Measurements from ENCODE around the gene UQCC2. TPM values are rescaled to one million over a fixed set of nuclear protein-coding genes. Genes with fewer than 3 reads are reported as not detected.

The UQCC2 gene
- polyA plus RNA-seq, 2 donors, result 56.1 to 93.7 TPM

GRCh38 chr6:33744895-33745546 is 33.5 kb upstream of the UQCC2 start:
- H3K4me3 ChIP-seq (ENCODE audit: low read depth in 1 of 2, low read length in 2 of 2), result no peak overlapping the region

GRCh38 chr6:33744001-33744848 is 32.7 kb upstream of the UQCC2 start:
- H3K27me3 ChIP-seq (ENCODE audit: control insufficient read depth in 1 of 2, insufficient read depth in 2 of 2, low read length in 2 of 2), result no peaks in the 10 kb centered on the region
- H3K36me3 ChIP-seq (ENCODE audit: control insufficient read depth in 2 of 2, insufficient read depth in 2 of 2, low read length in 1 of 2), result no peaks in the 10 kb centered on the region
- H3K4me1 ChIP-seq (ENCODE audit: control insufficient read depth in 2 of 2, insufficient read depth in 2 of 2, low read length in 1 of 2), result peaks cover 0 to 8% of the 10 kb centered on the region in 2 donors
- H3K9me3 ChIP-seq (ENCODE audit: control insufficient read depth in 2 of 2, insufficient read depth in 1 of 2, low read depth in 1 of 2, low read length in 1 of 2), result no peaks in the 10 kb centered on the region
- 20 to 27% methylated on average over 11 of the region's 11 CpGs for WGBS, 2 donors
- peak overlapping the region; percentile 21 to 40 for H3K27ac ChIP-seq (ENCODE audit: low read depth in 2 of 2, low read length in 1 of 2)
- no peak overlapping the region for H3K4me3 ChIP-seq (ENCODE audit: low read depth in 1 of 2, low read length in 2 of 2)

More at GRCh38 chr6:33744895-33745546, 33.5 kb upstream of the UQCC2 start:
- Histone ChIP-seq H3K36me3 (ENCODE audit: control insufficient read depth in 2 of 2, insufficient read depth in 2 of 2, low read length in 1 of 2) (no peaks in the 10 kb centered on the region), H3K9me3 (ENCODE audit: control insufficient read depth in 2 of 2, insufficient read depth in 1 of 2, low read depth in 1 of 2, low read length in 1 of 2) (no peaks in the 10 kb centered on the region), H3K27ac (ENCODE audit: low read depth in 2 of 2, low read length in 1 of 2) (peak overlapping the region; percentile 43 to 62), H3K27me3 (ENCODE audit: control insufficient read depth in 1 of 2, insufficient read depth in 2 of 2, low read length in 2 of 2) (no peaks in the 10 kb centered on the region), H3K4me1 (ENCODE audit: control insufficient read depth in 2 of 2, insufficient read depth in 2 of 2, low read length in 1 of 2) (peaks cover 0 to 8% of the 10 kb centered on the region in 2 donors)
- WGBS, 2 donors, result 62 to 66% methylated on average over 13 of the region's 13 CpGs

GRCh38 chr6:33742837-33743236 is 31.3 kb upstream of the UQCC2 start:
- peak overlapping the region in 1 of 2 donors; percentile 43 for H3K27ac ChIP-seq (ENCODE audit: low read depth in 2 of 2, low read length in 1 of 2)
- WGBS, 2 donors, result 71% methylated on average over 7 of the region's 7 CpGs

GRCh38 chr6:33742092-33742491 is 30.6 kb upstream of the UQCC2 start:
- no peak overlapping the region for H3K27ac ChIP-seq (ENCODE audit: low read depth in 2 of 2, low read length in 1 of 2)
- H3K27me3 ChIP-seq (ENCODE audit: control insufficient read depth in 1 of 2, insufficient read depth in 2 of 2, low read length in 2 of 2), result no peaks in the 10 kb centered on the region
- peaks cover 0 to 8% of the 10 kb centered on the region in 2 donors for H3K4me1 ChIP-seq (ENCODE audit: control insufficient read depth in 2 of 2, insufficient read depth in 2 of 2, low read length in 1 of 2)
- no peaks in the 10 kb centered on the region for H3K9me3 ChIP-seq (ENCODE audit: control insufficient read depth in 2 of 2, insufficient read depth in 1 of 2, low read depth in 1 of 2, low read length in 1 of 2)
- WGBS, 2 donors, result 53 to 68% methylated on average over 9 of the region's 9 CpGs
- no peaks in the 10 kb centered on the region for H3K36me3 ChIP-seq (ENCODE audit: control insufficient read depth in 2 of 2, insufficient read depth in 2 of 2, low read length in 1 of 2)
- no peak overlapping the region for H3K4me3 ChIP-seq (ENCODE audit: low read depth in 1 of 2, low read length in 2 of 2)

More at GRCh38 chr6:33742837-33743236, 31.3 kb upstream of the UQCC2 start:
- Histone ChIP-seq H3K4me3 (ENCODE audit: low read depth in 1 of 2, low read length in 2 of 2) (no peak overlapping the region), H3K27me3 (ENCODE audit: control insufficient read depth in 1 of 2, insufficient read depth in 2 of 2, low read length in 2 of 2) (no peaks in the 10 kb centered on the region), H3K9me3 (ENCODE audit: control insufficient read depth in 2 of 2, insufficient read depth in 1 of 2, low read depth in 1 of 2, low read length in 1 of 2) (no peaks in the 10 kb centered on the region), H3K36me3 (ENCODE audit: control insufficient read depth in 2 of 2, insufficient read depth in 2 of 2, low read length in 1 of 2) (no peaks in the 10 kb centered on the region), H3K4me1 (ENCODE audit: control insufficient read depth in 2 of 2, insufficient read depth in 2 of 2, low read length in 1 of 2) (peaks cover 0 to 8% of the 10 kb centered on the region in 2 donors)

- H3K27ac ChIP-seq (ENCODE audit: low read depth in 2 of 2, low read length in 1 of 2), result no peak overlapping the region
- H3K4me1 ChIP-seq (ENCODE audit: control insufficient read depth in 2 of 2, insufficient read depth in 2 of 2, low read length in 1 of 2), result peaks cover 0 to 8% of the 10 kb centered on the region in 2 donors
- H3K4me3 ChIP-seq (ENCODE audit: low read depth in 1 of 2, low read length in 2 of 2), result no peak overlapping the region
- no peaks in the 10 kb centered on the region for H3K27me3 ChIP-seq (ENCODE audit: control insufficient read depth in 1 of 2, insufficient read depth in 2 of 2, low read length in 2 of 2)
- no peaks in the 10 kb centered on the region for H3K36me3 ChIP-seq (ENCODE audit: control insufficient read depth in 2 of 2, insufficient read depth in 2 of 2, low read length in 1 of 2)
- 55 to 79% methylated on average over 5 of the region's 5 CpGs for WGBS, 2 donors
- H3K9me3 ChIP-seq (ENCODE audit: control insufficient read depth in 2 of 2, insufficient read depth in 1 of 2, low read depth in 1 of 2, low read length in 1 of 2), result no peaks in the 10 kb centered on the region
These were observed 29.3 kb upstream of the UQCC2 start for GRCh38 chr6:33740794-33741193.

GRCh38 chr6:33740204-33740608 is 28.7 kb upstream of the UQCC2 start:
- H3K36me3 ChIP-seq (ENCODE audit: control insufficient read depth in 2 of 2, insufficient read depth in 2 of 2, low read length in 1 of 2), result no peaks in the 10 kb centered on the region
- no peaks in the 10 kb centered on the region for H3K9me3 ChIP-seq (ENCODE audit: control insufficient read depth in 2 of 2, insufficient read depth in 1 of 2, low read depth in 1 of 2, low read length in 1 of 2)
- no peak overlapping the region for H3K4me3 ChIP-seq (ENCODE audit: low read depth in 1 of 2, low read length in 2 of 2)
- no peak overlapping the region for H3K27ac ChIP-seq (ENCODE audit: low read depth in 2 of 2, low read length in 1 of 2)
- WGBS, 2 donors, result 54 to 78% methylated on average over 6 of the region's 6 CpGs
- no peaks in the 10 kb centered on the region for H3K27me3 ChIP-seq (ENCODE audit: control insufficient read depth in 1 of 2, insufficient read depth in 2 of 2, low read length in 2 of 2)
- peaks cover 0 to 8% of the 10 kb centered on the region in 2 donors for H3K4me1 ChIP-seq (ENCODE audit: control insufficient read depth in 2 of 2, insufficient read depth in 2 of 2, low read length in 1 of 2)

GRCh38 chr6:33739571-33739970 is 28.1 kb upstream of the UQCC2 start:
- peaks cover 0 to 3% of the 10 kb centered on the region in 2 donors for H3K4me1 ChIP-seq (ENCODE audit: control insufficient read depth in 2 of 2, insufficient read depth in 2 of 2, low read length in 1 of 2)
- 54 to 63% methylated on average over 5 of the region's 5 CpGs for WGBS, 2 donors
- no peak overlapping the region for H3K27ac ChIP-seq (ENCODE audit: low read depth in 2 of 2, low read length in 1 of 2)
- H3K9me3 ChIP-seq (ENCODE audit: control insufficient read depth in 2 of 2, insufficient read depth in 1 of 2, low read depth in 1 of 2, low read length in 1 of 2), result no peaks in the 10 kb centered on the region
- H3K4me3 ChIP-seq (ENCODE audit: low read depth in 1 of 2, low read length in 2 of 2), result no peak overlapping the region
- H3K27me3 ChIP-seq (ENCODE audit: control insufficient read depth in 1 of 2, insufficient read depth in 2 of 2, low read length in 2 of 2), result no peaks in the 10 kb centered on the region
- H3K36me3 ChIP-seq (ENCODE audit: control insufficient read depth in 2 of 2, insufficient read depth in 2 of 2, low read length in 1 of 2), result no peaks in the 10 kb centered on the region

- Histone ChIP-seq H3K36me3 (ENCODE audit: control insufficient read depth in 2 of 2, insufficient read depth in 2 of 2, low read length in 1 of 2) (no peaks in the 10 kb centered on the region), H3K4me3 (ENCODE audit: low read depth in 1 of 2, low read length in 2 of 2) (no peak overlapping the region), H3K4me1 (ENCODE audit: control insufficient read depth in 2 of 2, insufficient read depth in 2 of 2, low read length in 1 of 2) (no peaks in the 10 kb centered on the region), H3K27ac (ENCODE audit: low read depth in 2 of 2, low read length in 1 of 2) (no peak overlapping the region), H3K9me3 (ENCODE audit: control insufficient read depth in 2 of 2, insufficient read depth in 1 of 2, low read depth in 1 of 2, low read length in 1 of 2) (no peaks in the 10 kb centered on the region), H3K27me3 (ENCODE audit: control insufficient read depth in 1 of 2, insufficient read depth in 2 of 2, low read length in 2 of 2) (no peaks in the 10 kb centered on the region)
- 87 to 91% methylated on average over 5 of the region's 5 CpGs for WGBS, 2 donors
These were observed 27.4 kb upstream of the UQCC2 start for GRCh38 chr6:33738879-33739278.

GRCh38 chr6:33738153-33738552 is 26.7 kb upstream of the UQCC2 start:
- no peaks in the 10 kb centered on the region for H3K4me1 ChIP-seq (ENCODE audit: control insufficient read depth in 2 of 2, insufficient read depth in 2 of 2, low read length in 1 of 2)
- H3K4me3 ChIP-seq (ENCODE audit: low read depth in 1 of 2, low read length in 2 of 2), result no peak overlapping the region
- no peaks in the 10 kb centered on the region for H3K9me3 ChIP-seq (ENCODE audit: control insufficient read depth in 2 of 2, insufficient read depth in 1 of 2, low read depth in 1 of 2, low read length in 1 of 2)
- H3K27ac ChIP-seq (ENCODE audit: low read depth in 2 of 2, low read length in 1 of 2), result no peak overlapping the region
- no peaks in the 10 kb centered on the region for H3K27me3 ChIP-seq (ENCODE audit: control insufficient read depth in 1 of 2, insufficient read depth in 2 of 2, low read length in 2 of 2)
- 82 to 89% methylated on average over 9 of the region's 9 CpGs for WGBS, 2 donors
- no peaks in the 10 kb centered on the region for H3K36me3 ChIP-seq (ENCODE audit: control insufficient read depth in 2 of 2, insufficient read depth in 2 of 2, low read length in 1 of 2)

Measured in esophagus (tissue), 2 donors.